H1 (cell line): ENCODE data around the gene SH2D1A. TPM values are rescaled to one million over a fixed set of nuclear protein-coding genes. Genes with fewer than 3 reads are reported as not detected.

Experiments used
- CTCF ChIA-PET: fragments of 300-600 bp; sonication (Branson Sonifier 250); formaldehyde crosslinking; loops from one replicate; lab custom pipeline; 2021; ENCODE audit not compliant: partially characterized antibody; lab: Charles Lee
- POLR2A ChIA-PET: fragments of 300-600 bp; sonication (Branson Sonifier 250); formaldehyde crosslinking; loops from one replicate; lab custom pipeline; 2021; ENCODE audit warnings: inconsistent platforms; ENCODE audit not compliant: partially characterized antibody; lab: Charles Lee
- DNase-seq, 2 experiments: peaks; one replicate each; pipeline versions ENCODE4 v3.0.0 to v3.0.0-alpha.2; 2010 to 2022; ENCODE audit warnings: low spot score in 2 of 2, low read depth in 1 of 2, mixed read lengths in 1 of 2
- FAIRE-seq: peaks from 2 replicates; lab custom pipeline; 2011; peaks lifted over from hg19 to GRCh38; lab: Jason Lieb, UNC
- H2AFZ ChIP-seq: 2 replicates; pipeline ENCODE4 v1.8.1; 2012; ENCODE audit warnings: low read length, inconsistent platforms
- H2AK5ac ChIP-seq: 2 replicates; pipeline ENCODE4 v1.6.1; 2013; ENCODE audit warnings: low read depth, low read length
- H2BK120ac ChIP-seq: replicated peaks from 2 replicates; pipeline ENCODE3; 2013; ENCODE audit warnings: low read depth, low read length, inconsistent platforms
- H2BK12ac ChIP-seq: 2 replicates; pipeline ENCODE4 v1.6.1; 2013; ENCODE audit warnings: low read depth, low read length
- H2BK15ac ChIP-seq: 2 replicates; pipeline ENCODE4 v1.6.1; 2013; ENCODE audit warnings: low read length
- H2BK20ac ChIP-seq: 2 replicates; pipeline ENCODE4 v1.6.1; 2013; ENCODE audit warnings: low read length
- H2BK5ac ChIP-seq: 2 replicates; pipeline ENCODE4 v1.6.1; 2013; ENCODE audit warnings: low read depth, low read length
- H3K14ac ChIP-seq: 2 replicates; pipeline ENCODE4 v1.6.1; 2013; ENCODE audit warnings: inconsistent platforms; ENCODE audit not compliant: insufficient read length
- H3K18ac ChIP-seq: 2 replicates; pipeline ENCODE4 v1.6.1; 2013; ENCODE audit warnings: low read length; ENCODE audit errors: extremely low read depth
- H3K23ac ChIP-seq: 2 replicates; pipeline ENCODE4 v1.6.1; 2013; ENCODE audit warnings: inconsistent platforms; ENCODE audit not compliant: insufficient read length
- H3K23me2 ChIP-seq: 2 replicates; pipeline ENCODE4 v1.6.1; 2013; ENCODE audit warnings: low read depth, low read length
- H3K27ac ChIP-seq: 2 replicates; pipeline ENCODE4 v1.6.1; 2011; ENCODE audit warnings: low read depth, low read length, inconsistent platforms
- H3K27me3 ChIP-seq, 4 experiments: replicated peaks in 1 of 4; 1 replicate in 1 of 4; 2 replicates in 3 of 4; pipeline versions ENCODE4 v1.6.1 to v1.8.1; 2011 to 2013; ENCODE audit warnings: low read length in 3 of 4, mild to moderate bottlenecking in 3 of 4, inconsistent platforms in 2 of 4, mixed read lengths in 2 of 4, moderate library complexity in 1 of 4; ENCODE audit not compliant: control insufficient read depth in 3 of 4, insufficient read depth in 3 of 4; ENCODE audit errors: extremely low read depth in 1 of 4
- H3K36me3 ChIP-seq, 4 experiments: 2 replicates each; pipeline versions ENCODE4 v1.6.1 to v1.8.1; 2011 to 2013; ENCODE audit warnings: mild to moderate bottlenecking in 4 of 4, low read length in 3 of 4, moderate library complexity in 2 of 4, control low read depth in 1 of 4, inconsistent platforms in 1 of 4; ENCODE audit not compliant: insufficient read depth in 4 of 4, control insufficient read depth in 2 of 4
- H3K4ac ChIP-seq: replicated peaks from 2 replicates; pipeline ENCODE3; 2013; ENCODE audit warnings: low read length, low read depth, mixed read lengths, inconsistent platforms; ENCODE audit not compliant: insufficient read length
- H3K4me1 ChIP-seq, 4 experiments: replicated peaks in 1 of 4; 1 replicate in 1 of 4; 2 replicates in 3 of 4; pipeline versions ENCODE4 v1.6.1 to v1.8.1; 2011 to 2013; ENCODE audit warnings: low read length in 3 of 4, inconsistent platforms in 2 of 4, mixed read lengths in 1 of 4; ENCODE audit not compliant: insufficient read depth in 4 of 4, control insufficient read depth in 3 of 4
- H3K4me2 ChIP-seq, 2 experiments: 2 replicates each; pipeline versions ENCODE4 v1.6.1 to v1.8.1; 2011 to 2013; ENCODE audit warnings: low read depth in 2 of 2, low read length in 2 of 2, control low read depth in 1 of 2, inconsistent platforms in 1 of 2, mild to moderate bottlenecking in 1 of 2; ENCODE audit not compliant: insufficient read depth in 1 of 2
- H3K4me3 ChIP-seq, 4 experiments: fragments of 200-600, 300-600 bp in 1 of 4; sonication (generic), shearing (Covaris generic), sonication (Bioruptor Twin) in 1 of 4; 2 replicates each; pipeline versions ENCODE4 v1.5.1 to v1.8.1; 2011 to 2016; ENCODE audit warnings: low read length in 4 of 4, low read depth in 3 of 4, control low read depth in 2 of 4, inconsistent platforms in 2 of 4, mild to moderate bottlenecking in 2 of 4, mixed read lengths in 1 of 4, moderate library complexity in 1 of 4; ENCODE audit not compliant: insufficient read depth in 2 of 4; ENCODE audit errors: extremely low read depth in 1 of 4
- H3K56ac ChIP-seq: replicated peaks from 2 replicates; pipeline ENCODE3; 2013; ENCODE audit warnings: low read depth, mild to moderate bottlenecking, mixed read lengths, low read length, inconsistent platforms; ENCODE audit not compliant: insufficient read length
- H3K79me1 ChIP-seq: 2 replicates; pipeline ENCODE4 v1.6.1; 2013; ENCODE audit warnings: low read depth, low read length, control low read depth
- H3K79me2 ChIP-seq, 2 experiments: 2 replicates each; pipeline versions ENCODE4 v1.6.1 to v1.8.1; 2012 to 2013; ENCODE audit warnings: low read length in 2 of 2, mild to moderate bottlenecking in 2 of 2, inconsistent platforms in 1 of 2; ENCODE audit not compliant: insufficient read depth in 2 of 2, control insufficient read depth in 1 of 2
- H3K9ac ChIP-seq, 4 experiments: replicated peaks in 1 of 4; 1 replicate in 1 of 4; 2 replicates in 3 of 4; pipeline versions ENCODE4 v1.6.1 to v1.8.1; 2011 to 2013; ENCODE audit warnings: low read depth in 3 of 4, low read length in 3 of 4, control low read depth in 2 of 4, mild to moderate bottlenecking in 2 of 4, moderate library complexity in 2 of 4, inconsistent platforms in 1 of 4; ENCODE audit errors: extremely low read depth in 1 of 4
- H3K9me3 ChIP-seq, 2 experiments: 2 replicates each; pipeline versions ENCODE4 v1.6.1 to v1.8.1; 2012 to 2013; ENCODE audit warnings: mild to moderate bottlenecking in 2 of 2, moderate library complexity in 2 of 2, control low read depth in 1 of 2, inconsistent platforms in 1 of 2, low read depth in 1 of 2, low read length in 1 of 2, mixed read lengths in 1 of 2; ENCODE audit not compliant: insufficient read depth in 2 of 2
- H4K20me1 ChIP-seq, 2 experiments: replicated peaks in 1 of 2; 2 replicates each; pipeline versions ENCODE3 to v1.8.1; 2011 to 2013; ENCODE audit warnings: inconsistent platforms in 2 of 2, low read length in 2 of 2, mild to moderate bottlenecking in 1 of 2; ENCODE audit not compliant: insufficient read depth in 2 of 2, control insufficient read depth in 1 of 2
- H4K5ac ChIP-seq: 2 replicates; pipeline ENCODE4 v1.6.1; 2013; ENCODE audit warnings: low read length, low read depth, mixed read lengths, inconsistent platforms; ENCODE audit not compliant: insufficient read length
- H4K8ac ChIP-seq: 2 replicates; pipeline ENCODE4 v1.8.0; 2013; ENCODE audit warnings: mild to moderate bottlenecking, moderate library complexity, low read length, inconsistent platforms; ENCODE audit not compliant: insufficient read depth; ENCODE audit errors: extremely low read depth
- H4K91ac ChIP-seq: replicated peaks from 2 replicates; pipeline ENCODE3; 2013; ENCODE audit warnings: low read length, mixed read lengths, inconsistent platforms; ENCODE audit not compliant: insufficient read length
- CHD1 ChIP-seq: IDR thresholded peaks from 2 replicates; pipeline ENCODE4 v1.6.1; 2012; ENCODE audit warnings: low read depth, low read length, improper control_type of control experiment
- FOSL1 ChIP-seq: IDR thresholded peaks from 2 replicates; pipeline ENCODE4 v1.6.1; 2011; ENCODE audit warnings: mild to moderate bottlenecking, low read depth, low read length, moderate library complexity; ENCODE audit not compliant: insufficient read depth
- HDAC6 ChIP-seq: IDR thresholded peaks from one replicate; pipeline ENCODE4 v1.7.1; 2012; ENCODE audit warnings: low read depth, mild to moderate bottlenecking, inconsistent platforms, low read length, moderate library complexity
- JUND ChIP-seq: IDR thresholded peaks from 2 replicates; pipeline ENCODE4 v1.6.1; 2011; ENCODE audit warnings: mild to moderate bottlenecking, improper control_type of control experiment, low read length
- KDM1A ChIP-seq: fragments of 200-600, 300-600 bp; sonication (generic); IDR thresholded peaks from 2 replicates; pipeline ENCODE4 v1.7.1; 2016; ENCODE audit warnings: mild to moderate bottlenecking, low read length, borderline replicate concordance
- KDM4A ChIP-seq: IDR thresholded peaks from one replicate; pipeline ENCODE4 v1.7.1; 2012; ENCODE audit warnings: low read depth, mild to moderate bottlenecking, moderate library complexity, low read length, inconsistent platforms; ENCODE audit not compliant: severe bottlenecking
- NRF1 ChIP-seq: IDR thresholded peaks from 2 replicates; pipeline ENCODE4 v1.6.1; 2011; ENCODE audit warnings: mild to moderate bottlenecking, low read depth, low read length, improper control_type of control experiment
- POLR2AphosphoS5 ChIP-seq: IDR thresholded peaks from 2 replicates; pipeline ENCODE4 v1.6.1; 2011; ENCODE audit warnings: low read depth, low read length
- POU5F1 ChIP-seq: IDR thresholded peaks from 2 replicates; pipeline ENCODE4 v1.6.1; 2011; ENCODE audit warnings: low read depth, mild to moderate bottlenecking, low read length, moderate library complexity
- TAF1 ChIP-seq: IDR thresholded peaks from 2 replicates; pipeline ENCODE4 v1.6.1; 2011; ENCODE audit warnings: mild to moderate bottlenecking, low read depth, low read length
- TBP ChIP-seq: IDR thresholded peaks from 2 replicates; pipeline ENCODE4 v1.6.1; 2011; ENCODE audit warnings: low read depth, low read length, improper control_type of control experiment
- TCF12 ChIP-seq: IDR thresholded peaks from 2 replicates; pipeline ENCODE4 v1.6.1; 2011; ENCODE audit warnings: low read depth, mild to moderate bottlenecking, low read length
- WGBS, 2 experiments: shearing (Covaris generic) in 1 of 2; methylation state at CpG; one replicate each; pipeline versions ENCODE4 v1.1.6 to v1.1.7; 2013 to 2015; ENCODE audit warnings: low lambda C conversion rate in 2 of 2, mixed read lengths in 2 of 2, inconsistent platforms in 1 of 2, low coverage in 1 of 2, missing lambda C conversion rate in 1 of 2; ENCODE audit not compliant: insufficient replicate concordance in 2 of 2, insufficient coverage in 1 of 2, insufficient read length in 1 of 2; ENCODE audit errors: extremely low coverage in 1 of 2, missing lambda C conversion rate in 1 of 2; 5-methylcytosine and 5-hydroxymethylcytosine counted together
- long read RNA-seq, 2 experiments: library from RNA in 1 of 2; library from capped mRNA in 1 of 2; stranded (forward); transcript quantifications; one replicate each; pipeline ENCODE4 v2.0.0, GENCODE V29; 2021; ENCODE audit warnings: inconsistent platforms in 1 of 2
- polyA minus RNA-seq, 3 experiments: library from RNA; depleted of rRNA, polyadenylated mRNA; stranded (reverse); fragments of >200 nt; gene quantifications; 1 replicate in 2 of 3; 2 replicates in 1 of 3; pipeline ENCODE4 v1.2.3, GENCODE V29; 2011
- polyA plus RNA-seq, 7 experiments: library from polyadenylated mRNA; depleted of rRNA in 3 of 7; stranded (reverse) in 5 of 7; unstranded in 2 of 7; fragments of >200 nt in 5 of 7; fragments of 200-250 nt in 2 of 7; gene quantifications; 1 replicate in 5 of 7; 2 replicates in 1 of 7; 4 replicates in 1 of 7; pipeline versions ENCODE4 v1.2.1 to v1.2.3, GENCODE V29; 2011 to 2013; ENCODE audit warnings: missing spikeins in 2 of 7, mixed read lengths in 2 of 7
- total RNA-seq: library from RNA; stranded (reverse); fragmentation: NEBNext Ultra II Directional; extraction: Animal tissue kit (Norgen Biotek cat#: 25700); gene quantifications from 2 replicates; pipeline ENCODE4 v1.2.1, GENCODE V29; 2021

Gene SH2D1A
- total RNA-seq (not detected in 2 replicates), polyA plus RNA-seq (2011; rRNA removed) (not detected in 2 replicates), polyA minus RNA-seq (2011; rRNA and poly(A)+ RNA removed) (not detected in 2 replicates)
- polyA plus RNA-seq (2011; cell fraction: cytosol; rRNA removed): not detected
- polyA plus RNA-seq (2011; cell fraction: nucleus; rRNA removed): 0.06 TPM
- polyA plus RNA-seq (2012, experiment 1 of 2): 0.08 TPM in 1 of 4 replicates, not detected in the others
- not detected for polyA plus RNA-seq (2012, experiment 2 of 2)
- 0.04 TPM for polyA plus RNA-seq (2013, experiment 1 of 2)
- polyA plus RNA-seq (2013, experiment 2 of 2): 0.06 TPM
- not detected for polyA minus RNA-seq (2011; cell fraction: cytosol; rRNA and poly(A)+ RNA removed)
- not detected for polyA minus RNA-seq (2011; cell fraction: nucleus; rRNA and poly(A)+ RNA removed)
- long read RNA-seq, experiment 1: 0 reads
- long read RNA-seq, experiment 2: 0 reads

GRCh38 chrX:124346117-124346876, at the start of gene SH2D1A:
TSS of gene SH2D1A (plus strand) at chrX:124346563. CDS start at chrX:124346643, 80 bp downstream.
- no peak within 1 kb of the TSS for H3K14ac ChIP-seq
- no peak within 1 kb of the TSS for H4K91ac ChIP-seq
- no peaks in the 10 kb centered on the region for H4K20me1 ChIP-seq
- H2BK20ac ChIP-seq: no peak within 1 kb of the TSS
- H3K79me2 ChIP-seq: no peaks in the 10 kb centered on the region
- H3K4ac ChIP-seq: no peak within 1 kb of the TSS
- 86% methylated on average over 7 of the region's 19 CpGs; no CpG with 5 or more reads in 1 of the 2 experiments for WGBS, 2 experiments
- H2BK15ac ChIP-seq: no peak within 1 kb of the TSS
- H3K4me3 ChIP-seq: no peak within 1 kb of the TSS
- no peaks in the 10 kb centered on the region for H3K4me1 ChIP-seq
- H3K23me2 ChIP-seq: no peaks in the 10 kb centered on the region
- no peak within 1 kb of the TSS for H2BK12ac ChIP-seq
- no peak within 1 kb of the TSS for H2AFZ ChIP-seq
- H3K79me1 ChIP-seq: no peaks in the 10 kb centered on the region
- no peak for DNase-seq
- no peak within 1 kb of the TSS for H4K8ac ChIP-seq
- H3K36me3 ChIP-seq: no peaks in the 10 kb centered on the region
- H3K56ac ChIP-seq: no peak within 1 kb of the TSS
- H3K9me3 ChIP-seq: no peaks in the 10 kb centered on the region
- H3K27ac ChIP-seq: no peak within 1 kb of the TSS
- no peak within 1 kb of the TSS for H3K18ac ChIP-seq
- no peak within 1 kb of the TSS for H2AK5ac ChIP-seq
- no peak within 1 kb of the TSS for H4K5ac ChIP-seq
- H2BK5ac ChIP-seq: no peak within 1 kb of the TSS
- TF ChIP-seq KDM4A (no peak), JUND (no peak), HDAC6 (no peak), NRF1 (no peak), TAF1 (no peak), POLR2AphosphoS5 (no peak), POU5F1 (no peak), KDM1A (no peak), TCF12 (no peak), FOSL1 (no peak), CHD1 (no peak), TBP (no peak)
- no peaks in the 10 kb centered on the region for H3K27me3 ChIP-seq
- ChIA-PET POLR2A (no interaction called here), CTCF (no interaction called here)
- H3K4me2 ChIP-seq: no peak within 1 kb of the TSS
- H3K23ac ChIP-seq: no peak within 1 kb of the TSS
- H3K9ac ChIP-seq: no peak within 1 kb of the TSS
- H2BK120ac ChIP-seq: no peak within 1 kb of the TSS
- no peak for FAIRE-seq
